ENCODE results near the gene KNOP1.

KNOP1 gene

GRCh38 chr16:19717741-19718623, at the start of gene KNOP1, which contains the start of gene IQCK:
Gene KNOP1 (minus strand): TSS chr16:19718227. CDS start chr16:19715035, 3,192 bp downstream.
Gene IQCK (plus strand): TSS chr16:19718271. CDS start chr16:19718307, 36 bp downstream.
- peak; percentile 79 to 85 (median 84) for DNase-seq (ENCODE audit: low read depth in 3 of 3)

- DNase-seq (ENCODE audit: low read depth in 3 of 3): no peak
Observed at GRCh38 chr16:19767497-19767896, 49.5 kb upstream of the KNOP1 start.

GRCh38 chr16:19766988-19767387, 49.0 kb upstream of the KNOP1 start:
- DNase-seq (ENCODE audit: low read depth in 3 of 3): no peak

- DNase-seq (ENCODE audit: low read depth in 3 of 3): no peak
Observed at GRCh38 chr16:19766554-19766884, 48.5 kb upstream of the KNOP1 start.

GRCh38 chr16:19765860-19766553, 48.0 kb upstream of the KNOP1 start:
- DNase-seq (ENCODE audit: low read depth in 3 of 3): no peak

- DNase-seq (ENCODE audit: low read depth in 3 of 3): no peak
Observed at GRCh38 chr16:19760356-19761060, 42.5 kb upstream of the KNOP1 start.

GRCh38 chr16:19757762-19758595, 40.0 kb upstream of the KNOP1 start:
- DNase-seq (ENCODE audit: low read depth in 3 of 3): no peak

GRCh38 chr16:19757026-19757425, 39.0 kb upstream of the KNOP1 start:
- no peak for DNase-seq (ENCODE audit: low read depth in 3 of 3)

GRCh38 chr16:19755268-19755667, 37.2 kb upstream of the KNOP1 start:
- DNase-seq (ENCODE audit: low read depth in 3 of 3): no peak

- DNase-seq (ENCODE audit: low read depth in 3 of 3): no peak
Observed at GRCh38 chr16:19754644-19755036, 36.6 kb upstream of the KNOP1 start.

- no peak for DNase-seq (ENCODE audit: low read depth in 3 of 3)
Observed at GRCh38 chr16:19753815-19754643, 36.0 kb upstream of the KNOP1 start.

- no peak for DNase-seq (ENCODE audit: low read depth in 3 of 3)
Observed at GRCh38 chr16:19751478-19752385, 33.7 kb upstream of the KNOP1 start.

- DNase-seq (ENCODE audit: low read depth in 3 of 3): no peak
Observed at GRCh38 chr16:19749571-19750080, 31.6 kb upstream of the KNOP1 start.

- DNase-seq (ENCODE audit: low read depth in 3 of 3): no peak
Observed at GRCh38 chr16:19748389-19749168, 30.6 kb upstream of the KNOP1 start.

- no peak for DNase-seq (ENCODE audit: low read depth in 3 of 3)
Observed at GRCh38 chr16:19746561-19746960, 28.5 kb upstream of the KNOP1 start.

- DNase-seq (ENCODE audit: low read depth in 3 of 3): no peak
Observed at GRCh38 chr16:19745286-19746010, 27.4 kb upstream of the KNOP1 start.

GRCh38 chr16:19744670-19745069, 26.6 kb upstream of the KNOP1 start:
- no peak for DNase-seq (ENCODE audit: low read depth in 3 of 3)

GRCh38 chr16:19743816-19744159, 25.8 kb upstream of the KNOP1 start:
- no peak for DNase-seq (ENCODE audit: low read depth in 3 of 3)
